Neuronal stem cell (in vitro differentiated cells): Measurements from ENCODE around the gene IFITM10.
A peak's percentile ranks its signal among the peaks of the same experiment; 100 is the strongest.

Experiments used
- DNase-seq: peaks from one replicate; pipeline ENCODE4 v3.0.0-alpha.2; 2013; ENCODE audit warnings: low spot score
- H2AFZ ChIP-seq: one replicate; pipeline ENCODE4 v1.6.1; 2013; ENCODE audit warnings: mild to moderate bottlenecking, low read length, inconsistent platforms
- H2AK5ac ChIP-seq: 2 replicates; pipeline ENCODE4 v1.6.1; 2013; ENCODE audit warnings: low read depth, mild to moderate bottlenecking, inconsistent platforms, low read length, moderate library complexity, mixed read lengths
- H2BK120ac ChIP-seq: 2 replicates; pipeline ENCODE4 v1.6.1; 2013; ENCODE audit warnings: low read depth, mild to moderate bottlenecking, inconsistent platforms, low read length, moderate library complexity, mixed read lengths
- H2BK12ac ChIP-seq: one replicate; pipeline ENCODE4 v1.6.1; 2013; ENCODE audit warnings: low read length, inconsistent platforms
- H2BK15ac ChIP-seq: 2 replicates; pipeline ENCODE4 v1.6.1; 2013; ENCODE audit warnings: mild to moderate bottlenecking, low read length, inconsistent platforms, mixed read lengths
- H2BK5ac ChIP-seq: one replicate; pipeline ENCODE4 v1.6.1; 2013; ENCODE audit warnings: inconsistent platforms, mild to moderate bottlenecking, low read length, moderate library complexity
- H3K14ac ChIP-seq: one replicate; pipeline ENCODE4 v1.6.1; 2013; ENCODE audit warnings: low read length, inconsistent platforms
- H3K18ac ChIP-seq: 2 replicates; pipeline ENCODE4 v1.6.1; 2013; ENCODE audit warnings: low read length, inconsistent platforms
- H3K23ac ChIP-seq: 2 replicates; pipeline ENCODE4 v1.6.1; 2013; ENCODE audit warnings: low read depth, mild to moderate bottlenecking, mixed read lengths, low read length, inconsistent platforms; ENCODE audit not compliant: poor library complexity
- H3K27ac ChIP-seq: replicated peaks from 3 replicates; pipeline ENCODE4 v1.5.1; 2013; ENCODE audit warnings: low read length, inconsistent platforms
- H3K27me3 ChIP-seq, 3 experiments: 2 replicates each; pipeline ENCODE4 v1.6.1; 2013; ENCODE audit warnings: low read length in 3 of 3, mild to moderate bottlenecking in 2 of 3, inconsistent platforms in 1 of 3, low read depth in 1 of 3, mixed read lengths in 1 of 3, moderate library complexity in 1 of 3; ENCODE audit not compliant: control insufficient read depth in 3 of 3, insufficient read depth in 3 of 3
- H3K36me3 ChIP-seq, 2 donors: replicated peaks in 1 of 2; 2 replicates each; pipeline ENCODE4 v1.6.1; 2013; ENCODE audit warnings: low read length in 2 of 2; ENCODE audit not compliant: control insufficient read depth in 2 of 2, insufficient read depth in 2 of 2
- H3K4ac ChIP-seq: 2 replicates; pipeline ENCODE4 v1.6.1; 2013; ENCODE audit warnings: inconsistent platforms, mild to moderate bottlenecking, low read length, moderate library complexity
- H3K4me1 ChIP-seq, 2 donors: 1 replicate in 1 of 2; 2 replicates in 1 of 2; pipeline ENCODE4 v1.6.1; 2013; ENCODE audit warnings: low read length in 2 of 2, low read depth in 1 of 2; ENCODE audit not compliant: control insufficient read depth in 2 of 2, insufficient read depth in 1 of 2
- H3K4me2 ChIP-seq: one replicate; pipeline ENCODE4 v1.6.1; 2013; ENCODE audit warnings: mild to moderate bottlenecking, low read length, inconsistent platforms; ENCODE audit not compliant: insufficient read depth, poor library complexity, severe bottlenecking
- H3K4me3 ChIP-seq, 2 donors: 2 replicates each; pipeline ENCODE4 v1.5.1; 2013; ENCODE audit warnings: low read length in 2 of 2, mild to moderate bottlenecking in 2 of 2, inconsistent platforms in 1 of 2, moderate library complexity in 1 of 2
- H3K79me1 ChIP-seq: one replicate; pipeline ENCODE4 v1.6.1; 2013; ENCODE audit warnings: low read depth, mild to moderate bottlenecking, inconsistent platforms, low read length, moderate library complexity
- H3K9ac ChIP-seq: one replicate; pipeline ENCODE4 v1.6.1; 2013; ENCODE audit warnings: mild to moderate bottlenecking, low read depth, low read length, inconsistent platforms; ENCODE audit not compliant: poor library complexity
- H3K9me3 ChIP-seq, 2 donors: replicated peaks in 1 of 2; 2 replicates each; pipeline versions ENCODE3 to v1.6.1; 2013; ENCODE audit warnings: low read length in 2 of 2, mild to moderate bottlenecking in 2 of 2, inconsistent platforms in 1 of 2, low read depth in 1 of 2, mixed read lengths in 1 of 2, moderate library complexity in 1 of 2; ENCODE audit not compliant: control insufficient read depth in 2 of 2, insufficient read depth in 1 of 2
- H4K8ac ChIP-seq: one replicate; pipeline ENCODE4 v1.6.1; 2013; ENCODE audit warnings: low read depth, mild to moderate bottlenecking, inconsistent platforms, low read length, moderate library complexity
- H4K91ac ChIP-seq: one replicate; pipeline ENCODE4 v1.6.1; 2013; ENCODE audit warnings: low read length, low read depth, mild to moderate bottlenecking, inconsistent platforms; ENCODE audit not compliant: poor library complexity
- WGBS, 2 donors: extraction: QIAGEN DNeasy Blood & Tissue Kit; methylation state at CpG; one replicate each; pipeline ENCODE4 v1.1.7; 2013; ENCODE audit warnings: missing lambda C conversion rate in 2 of 2, mixed read lengths in 1 of 2; ENCODE audit not compliant: insufficient read length in 2 of 2, insufficient replicate concordance in 1 of 2; ENCODE audit errors: extremely low coverage in 2 of 2; 5-methylcytosine and 5-hydroxymethylcytosine counted together

Gene IFITM10

GRCh38 chr11:1760351-1761109 is 10.1 kb upstream of the IFITM10 start:
- H3K79me1 ChIP-seq: peaks cover 14% of the 10 kb centered on the region
- no peak overlapping the region for H3K18ac ChIP-seq
- no peak for DNase-seq
- no peak overlapping the region for H2AK5ac ChIP-seq
- H3K36me3 ChIP-seq: peaks cover 5 to 10% of the 10 kb centered on the region in 2 donors
- no peak overlapping the region for H2BK12ac ChIP-seq
- H3K14ac ChIP-seq: no peak overlapping the region
- WGBS, 2 donors: no CpG with 5 or more reads among the region's 23 CpGs
- H2AFZ ChIP-seq: no peak overlapping the region
- H3K27ac ChIP-seq: no peak overlapping the region
- no peak overlapping the region for H3K9ac ChIP-seq
- H3K4ac ChIP-seq: no peak overlapping the region
- no peak overlapping the region for H2BK15ac ChIP-seq
- H3K4me1 ChIP-seq: peaks cover 6 to 7% of the 10 kb centered on the region in 2 donors
- no peak overlapping the region for H4K91ac ChIP-seq
- no peak overlapping the region for H4K8ac ChIP-seq
- no peak overlapping the region for H3K4me2 ChIP-seq
- peak overlapping the region; percentile 24 for H2BK5ac ChIP-seq
- no peak overlapping the region for H3K23ac ChIP-seq
- H3K27me3 ChIP-seq: no peaks in the 10 kb centered on the region
- peak overlapping the region in 1 of 2 donors; percentile 48 for H3K4me3 ChIP-seq
- H3K9me3 ChIP-seq: no peaks in the 10 kb centered on the region
- no peak overlapping the region for H2BK120ac ChIP-seq

- H3K4me3 ChIP-seq: no peak overlapping the region
- WGBS, 2 donors: no CpG with 5 or more reads among the region's 5 CpGs
Measured at GRCh38 chr11:1759851-1760220, 9.4 kb upstream of the IFITM10 start.

GRCh38 chr11:1759151-1759850 is 8.9 kb upstream of the IFITM10 start:
- H3K27ac ChIP-seq: no peak overlapping the region
- H3K4ac ChIP-seq: no peak overlapping the region
- H3K36me3 ChIP-seq: peaks cover 12 to 13% of the 10 kb centered on the region in 2 donors
- no peak overlapping the region for H3K4me2 ChIP-seq
- no peak overlapping the region for H4K8ac ChIP-seq
- peaks cover 14% of the 10 kb centered on the region for H3K79me1 ChIP-seq
- no peaks in the 10 kb centered on the region for H3K27me3 ChIP-seq
- peaks cover 5 to 6% of the 10 kb centered on the region in 2 donors for H3K4me1 ChIP-seq
- H2BK120ac ChIP-seq: no peak overlapping the region
- no peak overlapping the region for H2BK5ac ChIP-seq
- H2BK12ac ChIP-seq: no peak overlapping the region
- H3K18ac ChIP-seq: no peak overlapping the region
- no peak for DNase-seq
- no peak overlapping the region for H3K4me3 ChIP-seq
- peak overlapping the region; percentile 43 for H3K23ac ChIP-seq
- WGBS, 2 donors: no CpG with 5 or more reads among the region's 23 CpGs
- no peak overlapping the region for H4K91ac ChIP-seq
- H3K9ac ChIP-seq: no peak overlapping the region
- no peak overlapping the region for H2BK15ac ChIP-seq
- H3K14ac ChIP-seq: no peak overlapping the region
- H2AK5ac ChIP-seq: peak overlapping the region; percentile 56
- no peaks in the 10 kb centered on the region for H3K9me3 ChIP-seq
- H2AFZ ChIP-seq: no peak overlapping the region

More at GRCh38 chr11:1759851-1760220, 9.4 kb upstream of the IFITM10 start:
- H4K8ac ChIP-seq: no peak overlapping the region
- no peak overlapping the region for H2BK120ac ChIP-seq
- no peak for DNase-seq
- no peak overlapping the region for H4K91ac ChIP-seq
- peaks cover 6 to 7% of the 10 kb centered on the region in 2 donors for H3K4me1 ChIP-seq
- no peak overlapping the region for H2AFZ ChIP-seq
- peak overlapping the region; percentile 24 for H2BK5ac ChIP-seq
- peak overlapping the region; percentile 9 for H3K9ac ChIP-seq
- no peak overlapping the region for H3K27ac ChIP-seq
- H2BK15ac ChIP-seq: no peak overlapping the region
- no peak overlapping the region for H3K23ac ChIP-seq
- no peak overlapping the region for H3K4ac ChIP-seq
- H2BK12ac ChIP-seq: no peak overlapping the region
- H3K18ac ChIP-seq: no peak overlapping the region
- no peaks in the 10 kb centered on the region for H3K9me3 ChIP-seq
- peaks cover 14% of the 10 kb centered on the region for H3K79me1 ChIP-seq
- H3K36me3 ChIP-seq: peaks cover 11 to 12% of the 10 kb centered on the region in 2 donors
- H3K27me3 ChIP-seq: no peaks in the 10 kb centered on the region
- no peak overlapping the region for H3K4me2 ChIP-seq
- peak overlapping the region; percentile 56 for H2AK5ac ChIP-seq
- no peak overlapping the region for H3K14ac ChIP-seq

- Histone ChIP-seq H3K4ac (no peak overlapping the region), H3K4me3 (no peak overlapping the region), H2BK12ac (peak overlapping the region; percentile 73), H2AK5ac (no peak overlapping the region), H3K9ac (no peak overlapping the region), H2BK120ac (no peak overlapping the region), H4K91ac (no peak overlapping the region), H3K18ac (no peak overlapping the region), H3K79me1 (peaks cover 14% of the 10 kb centered on the region), H3K27ac (no peak overlapping the region), H3K4me1 (peaks cover 5 to 6% of the 10 kb centered on the region in 2 donors), H2BK5ac (no peak overlapping the region), H3K23ac (peak overlapping the region; percentile 43), H2AFZ (no peak overlapping the region), H2BK15ac (no peak overlapping the region), H3K36me3 (peaks cover 12 to 13% of the 10 kb centered on the region in 2 donors), H3K4me2 (no peak overlapping the region), H3K14ac (no peak overlapping the region), H3K27me3 (no peaks in the 10 kb centered on the region), H3K9me3 (no peaks in the 10 kb centered on the region), H4K8ac (no peak overlapping the region)
- WGBS, 2 donors: no CpG with 5 or more reads among the region's 21 CpGs
- DNase-seq: no peak
Measured at GRCh38 chr11:1758611-1759150, 8.3 kb upstream of the IFITM10 start.
